ENCODE results near the gene BEX3. TPM values are rescaled to one million over a fixed set of nuclear protein-coding genes. Genes with fewer than 3 reads are reported as not detected.

The BEX3 gene
- total and polyA plus RNA-seq, 2 donors: 153 to 175 TPM

- Histone ChIP-seq H3K4me1 (ENCODE audit: insufficient read depth) (no peaks in the 10 kb centered on the region), H3K36me3 (ENCODE audit: insufficient read depth) (no peaks in the 10 kb centered on the region), H3K4me3 (ENCODE audit: low read depth, low read length) (no peak overlapping the region), H3K27ac (ENCODE audit: low read depth) (no peak overlapping the region)
- WGBS: 93% methylated on average over 1 of the region's 1 CpG
- DNase-seq (ENCODE audit: extremely low spot score): no peak
Measured at GRCh38 chrX:103417370-103417769, 41.0 kb downstream of the BEX3 start.

GRCh38 chrX:103417933-103418332 is 41.6 kb downstream of the BEX3 start:
- Histone ChIP-seq H3K4me3 (ENCODE audit: low read depth, low read length) (no peak overlapping the region), H3K36me3 (ENCODE audit: insufficient read depth) (no peaks in the 10 kb centered on the region), H3K4me1 (ENCODE audit: insufficient read depth) (no peaks in the 10 kb centered on the region), H3K27ac (ENCODE audit: low read depth) (no peak overlapping the region)
- DNase-seq (ENCODE audit: extremely low spot score): no peak
- WGBS: 55% methylated on average over 2 of the region's 2 CpGs

GRCh38 chrX:103418811-103419340 is 42.5 kb downstream of the BEX3 start:
- H3K4me3 ChIP-seq (ENCODE audit: low read depth, low read length): no peak overlapping the region
- H3K27ac ChIP-seq (ENCODE audit: low read depth): no peak overlapping the region
- H3K4me1 ChIP-seq (ENCODE audit: insufficient read depth): no peaks in the 10 kb centered on the region
- no peaks in the 10 kb centered on the region for H3K36me3 ChIP-seq (ENCODE audit: insufficient read depth)
- DNase-seq (ENCODE audit: extremely low spot score): no peak
- WGBS: 28% methylated on average over 1 of the region's 1 CpG

GRCh38 chrX:103423955-103424638 is 47.8 kb downstream of the BEX3 start:
- H3K4me3 ChIP-seq (ENCODE audit: low read depth, low read length): no peak overlapping the region
- no peaks in the 10 kb centered on the region for H3K4me1 ChIP-seq (ENCODE audit: insufficient read depth)
- no peaks in the 10 kb centered on the region for H3K36me3 ChIP-seq (ENCODE audit: insufficient read depth)
- no peak overlapping the region for H3K27ac ChIP-seq (ENCODE audit: low read depth)
- 84% methylated on average over 3 of the region's 3 CpGs for WGBS
- no peak for DNase-seq (ENCODE audit: extremely low spot score)

Small RNA genes lying within 50 kb of the gene (small RNA-seq; reads per million reads assigned to genes)
- not detected for gene Z92846.1

Other genes with a start within 250 kb of the BEX3 start
- gene BEX4, start 161.4 kb upstream of the BEX3 start, total RNA-seq: 49.5 TPM
- gene BEX4, start 161.4 kb upstream of the BEX3 start, polyA plus RNA-seq: 68.9 TPM
- gene TCEAL8, start 121.4 kb upstream of the BEX3 start, total RNA-seq: 202 TPM
- gene TCEAL8, start 121.4 kb upstream of the BEX3 start, polyA plus RNA-seq: 66.5 TPM
- 2.5 TPM for gene TCEAL5, start 99.8 kb upstream of the BEX3 start, total RNA-seq
- gene TCEAL5, start 99.8 kb upstream of the BEX3 start, polyA plus RNA-seq: 1.3 TPM
- gene BEX2, start 65.5 kb upstream of the BEX3 start, total RNA-seq: 6.2 TPM
- 9.8 TPM for gene BEX2, start 65.5 kb upstream of the BEX3 start, polyA plus RNA-seq
- gene TCEAL7, start 46.3 kb upstream of the BEX3 start, total RNA-seq: 74.0 TPM
- gene TCEAL7, start 46.3 kb upstream of the BEX3 start, polyA plus RNA-seq: 16.0 TPM
- 102 TPM for gene TCEAL9, start 20.0 kb upstream of the BEX3 start, total RNA-seq
- gene TCEAL9, start 20.0 kb upstream of the BEX3 start, polyA plus RNA-seq: 102 TPM
- gene RAB40A, start 143.0 kb downstream of the BEX3 start, total RNA-seq: 1.7 TPM
- gene RAB40A, start 143.0 kb downstream of the BEX3 start, polyA plus RNA-seq: 1.4 TPM
- 42.0 TPM for gene TCEAL4, start 209.0 kb downstream of the BEX3 start, total RNA-seq
- gene TCEAL4, start 209.0 kb downstream of the BEX3 start, polyA plus RNA-seq: 620 TPM
- gene TCEAL3, start 231.4 kb downstream of the BEX3 start, total RNA-seq: 8.8 TPM
- gene TCEAL3, start 231.4 kb downstream of the BEX3 start, polyA plus RNA-seq: 153 TPM